Endothelial cell of umbilical vein (primary cell): Measurements from ENCODE around the gene CCNJ. TPM values are rescaled to one million over a fixed set of nuclear protein-coding genes. Genes with fewer than 3 reads are reported as not detected.

ENCODE experiments used
- BruUV-seq: library from RNA; stranded (reverse); fragments of 400-500 nt; replicated peaks from 2 replicates; lab custom pipeline; 2021; lab: Mats Ljungman, UMichigan
- CTCF ChIA-PET: fragments of 300-600, 350-600 bp; sonication (Branson Sonifier 250); formaldehyde crosslinking; loops from one replicate; lab custom pipeline; 2021; ENCODE audit warnings: antibody characterized with exemption, inconsistent platforms; lab: Charles Lee
- POLR2A ChIA-PET: fragments of 300-600, 350-600 bp; sonication (Branson Sonifier 250); formaldehyde crosslinking; loops from one replicate; lab custom pipeline; 2021; ENCODE audit warnings: antibody characterized with exemption, inconsistent platforms; lab: Charles Lee
- DNase-seq: peaks from one replicate; pipeline ENCODE4 v3.0.0-alpha.2; 2011; ENCODE audit warnings: low read depth, low spot score
- FAIRE-seq: peaks from 2 replicates; lab custom pipeline; 2011; peaks lifted over from hg19 to GRCh38; lab: Jason Lieb, UNC
- H2AFZ ChIP-seq: 2 replicates; pipeline ENCODE4 v1.6.0; 2012; ENCODE audit warnings: low read depth, low read length, control low read depth, inconsistent platforms
- H3K27ac ChIP-seq: 2 replicates; pipeline ENCODE4 v1.5.1; 2011; ENCODE audit warnings: low read depth, mild to moderate bottlenecking, control low read depth, low read length, moderate library complexity; ENCODE audit not compliant: insufficient read depth
- H3K27me3 ChIP-seq, 2 experiments: 2 replicates each; pipeline versions ENCODE4 v1.6.0 to v1.6.1; 2011; ENCODE audit warnings: low read length in 2 of 2, mixed read lengths in 1 of 2; ENCODE audit not compliant: control insufficient read depth in 2 of 2, insufficient read depth in 2 of 2
- H3K36me3 ChIP-seq, 2 experiments: 2 replicates in 1 of 2; 3 replicates in 1 of 2; pipeline ENCODE4 v1.5.1; 2011; ENCODE audit warnings: low read length in 2 of 2, mild to moderate bottlenecking in 1 of 2, moderate library complexity in 1 of 2; ENCODE audit not compliant: control insufficient read depth in 2 of 2, insufficient read depth in 2 of 2; ENCODE audit errors: extremely low read depth in 1 of 2
- H3K4me1 ChIP-seq: 3 replicates; pipeline ENCODE4 v1.5.1; 2011; ENCODE audit warnings: mild to moderate bottlenecking, low read length; ENCODE audit not compliant: control insufficient read depth, insufficient read depth; ENCODE audit errors: extremely low read depth
- H3K4me2 ChIP-seq: 2 replicates; pipeline ENCODE4 v1.6.1; 2011; ENCODE audit warnings: low read length, control low read depth, mixed read lengths; ENCODE audit not compliant: insufficient read depth
- H3K4me3 ChIP-seq, 3 experiments: fragments of 200-600 bp in 1 of 3; sonication (generic), shearing (Covaris generic) in 1 of 3; replicated peaks in 1 of 3; 2 replicates each; pipeline ENCODE4 v1.5.1; 2011 to 2016; ENCODE audit warnings: control low read depth in 3 of 3, low read length in 3 of 3, mild to moderate bottlenecking in 2 of 3, inconsistent platforms in 1 of 3, low read depth in 1 of 3, moderate library complexity in 1 of 3; ENCODE audit not compliant: insufficient read depth in 1 of 3
- H3K79me2 ChIP-seq: 2 replicates; pipeline ENCODE4 v1.6.0; 2012; ENCODE audit warnings: low read length, inconsistent platforms; ENCODE audit not compliant: control insufficient read depth, insufficient read depth
- H3K9ac ChIP-seq: replicated peaks from 2 replicates; pipeline ENCODE3; 2011; ENCODE audit warnings: low read length, control low read depth; ENCODE audit not compliant: insufficient read depth; ENCODE audit errors: extremely low read depth
- H3K9me1 ChIP-seq: replicated peaks from 3 replicates; pipeline ENCODE4 v1.6.0; 2011; ENCODE audit warnings: mild to moderate bottlenecking, low read length; ENCODE audit not compliant: control insufficient read depth, insufficient read depth; ENCODE audit errors: extremely low read depth
- H3K9me3 ChIP-seq: replicated peaks from 2 replicates; pipeline ENCODE4 v1.5.1; 2012; ENCODE audit warnings: low read length, inconsistent platforms; ENCODE audit not compliant: control insufficient read depth, insufficient read depth
- H4K20me1 ChIP-seq: replicated peaks from 2 replicates; pipeline ENCODE3; 2011; ENCODE audit warnings: mild to moderate bottlenecking, low read length; ENCODE audit not compliant: control insufficient read depth, insufficient read depth; ENCODE audit errors: extremely low read depth
- EZH2 ChIP-seq: IDR thresholded peaks from 2 replicates; pipeline ENCODE4 v1.6.1; 2012; ENCODE audit warnings: borderline replicate concordance, low read depth, mild to moderate bottlenecking, moderate library complexity, low read length, inconsistent platforms; ENCODE audit not compliant: severe bottlenecking
- GATA2 ChIP-seq: IDR thresholded peaks from 2 replicates; pipeline ENCODE4 v1.7.0; 2011; ENCODE audit warnings: low read depth, mild to moderate bottlenecking, moderate library complexity, mixed read lengths, low read length; ENCODE audit not compliant: insufficient read length, insufficient read depth
- JUN ChIP-seq: IDR thresholded peaks from 2 replicates; pipeline ENCODE4 v1.6.1; 2011; ENCODE audit warnings: borderline replicate concordance, low read depth; ENCODE audit not compliant: insufficient read length, insufficient read depth
- MYC ChIP-seq: IDR thresholded peaks from one replicate; pipeline ENCODE4 v1.6.1; 2011; ENCODE audit warnings: mild to moderate bottlenecking, low read depth, low read length
- POLR2AphosphoS5 ChIP-seq: IDR thresholded peaks from 2 replicates; pipeline ENCODE4 v1.6.1; 2012; ENCODE audit warnings: low read depth, mild to moderate bottlenecking, control low read depth, low read length, moderate library complexity; ENCODE audit not compliant: insufficient read depth
- dilution Hi-C: fragments of 300-500 bp; cut with MboI; formaldehyde crosslinking; loops from one replicate; pipeline ENCODE4 v1.15.0; 2019; ENCODE audit warnings: low sequenced_read_pairs; ENCODE audit not compliant: extremely low pct_ligation_motif_present
- intact Hi-C: fragments of 100-400 bp; cut with micrococcal nuclease; formaldehyde crosslinking; loops from one replicate; pipeline ENCODE4 v1.10.0; 2022
- polyA plus RNA-seq, 4 experiments: library from polyadenylated mRNA; depleted of rRNA in 3 of 4; stranded (reverse) in 3 of 4; unstranded in 1 of 4; fragments of >200 nt; gene quantifications; 2 replicates each; pipeline versions ENCODE4 v1.2.1 to v1.2.3, GENCODE V29; 2011 to 2012; ENCODE audit warnings: missing spikeins in 1 of 4
- total RNA-seq: library from RNA; stranded (reverse); gene quantifications from 2 replicates; pipeline ENCODE4 v1.2.3, GENCODE V29; 2021
- TF ChIP-seq, protein P1 (sequence below), 2 donors: IDR thresholded peaks; 1 replicate in 1 of 2; 2 replicates in 1 of 2; pipeline ENCODE4 v1.5.1; 2011; ENCODE audit warnings: low read length in 2 of 2, mild to moderate bottlenecking in 2 of 2, moderate library complexity in 2 of 2, control low read depth in 1 of 2, inconsistent platforms in 1 of 2, low read depth in 1 of 2; ENCODE audit not compliant: insufficient read depth in 1 of 2; ENCODE audit errors: extremely low read depth in 1 of 2

CCNJ gene
- total and polyA plus RNA-seq, 2 donors (not counting 3 experiments of a cell fraction or from before 2014, with no cell fraction given) = 25.5 to 27.6 TPM

DNA sequence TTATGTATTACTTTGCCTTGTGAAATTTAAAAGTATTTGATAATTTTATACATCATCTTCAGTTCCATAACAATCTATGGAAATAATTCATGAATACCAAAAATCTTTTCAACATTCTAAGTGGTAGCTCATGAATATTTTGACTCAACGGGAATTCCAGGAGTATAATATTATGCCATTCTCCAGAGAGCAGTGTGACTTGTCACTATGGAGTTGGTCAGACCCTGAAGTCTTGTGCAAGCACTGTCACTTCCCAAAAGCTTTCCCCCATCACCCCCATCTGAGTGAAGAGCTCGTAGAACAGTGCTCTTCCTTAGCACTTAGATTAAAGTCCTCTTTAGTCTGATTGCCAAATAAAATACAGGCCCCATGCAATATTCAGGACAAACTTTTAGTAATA, 29.4 kb upstream of the CCNJ start:
- intact Hi-C loops = no loop called here

More for the DNA sequence above, 29.4 kb upstream of the CCNJ start:
- no peak overlapping the region for H3K4me3 ChIP-seq
- H3K9me3 ChIP-seq = no peaks in the 10 kb centered on the region
- TF ChIP-seq GATA2 = no peak
- no peak for TF ChIP-seq POLR2AphosphoS5
- no peak for TF ChIP-seq EZH2
- TF ChIP-seq, protein P1, sequence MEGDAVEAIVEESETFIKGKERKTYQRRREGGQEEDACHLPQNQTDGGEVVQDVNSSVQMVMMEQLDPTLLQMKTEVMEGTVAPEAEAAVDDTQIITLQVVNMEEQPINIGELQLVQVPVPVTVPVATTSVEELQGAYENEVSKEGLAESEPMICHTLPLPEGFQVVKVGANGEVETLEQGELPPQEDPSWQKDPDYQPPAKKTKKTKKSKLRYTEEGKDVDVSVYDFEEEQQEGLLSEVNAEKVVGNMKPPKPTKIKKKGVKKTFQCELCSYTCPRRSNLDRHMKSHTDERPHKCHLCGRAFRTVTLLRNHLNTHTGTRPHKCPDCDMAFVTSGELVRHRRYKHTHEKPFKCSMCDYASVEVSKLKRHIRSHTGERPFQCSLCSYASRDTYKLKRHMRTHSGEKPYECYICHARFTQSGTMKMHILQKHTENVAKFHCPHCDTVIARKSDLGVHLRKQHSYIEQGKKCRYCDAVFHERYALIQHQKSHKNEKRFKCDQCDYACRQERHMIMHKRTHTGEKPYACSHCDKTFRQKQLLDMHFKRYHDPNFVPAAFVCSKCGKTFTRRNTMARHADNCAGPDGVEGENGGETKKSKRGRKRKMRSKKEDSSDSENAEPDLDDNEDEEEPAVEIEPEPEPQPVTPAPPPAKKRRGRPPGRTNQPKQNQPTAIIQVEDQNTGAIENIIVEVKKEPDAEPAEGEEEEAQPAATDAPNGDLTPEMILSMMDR (IDR thresholded peaks at IDR 0.05; ENCODE audit: extremely low read depth in 1 of 2, insufficient read depth in 1 of 2, low read depth in 1 of 2, low read length in 2 of 2) = no peak
- no peak for TF ChIP-seq MYC
- no peak for TF ChIP-seq JUN
- H4K20me1 ChIP-seq = no peaks in the 10 kb centered on the region
- H3K27me3 ChIP-seq = peaks cover 0 to 3% of the 10 kb centered on the region in 2 experiments
- no peak overlapping the region for H2AFZ ChIP-seq
- FAIRE-seq = no peak
- no peaks in the 10 kb centered on the region for H3K79me2 ChIP-seq
- ChIA-PET POLR2A (no interaction called here), CTCF (interaction anchor here (1.2 to 8.6 kb wide), 4 partner anchors 9 to 323 kb away, joined by 3 to 154 read pairs (median 4); no protein-coding TSS in a partner anchor)
- dilution Hi-C loops = no loop called here
- H3K9ac ChIP-seq = no peak overlapping the region
- H3K9me1 ChIP-seq = no peaks in the 10 kb centered on the region
- H3K4me2 ChIP-seq = no peak overlapping the region
- BruUV-seq = no TSS peak
- H3K4me1 ChIP-seq = no peaks in the 10 kb centered on the region
- H3K27ac ChIP-seq = no peak overlapping the region
- DNase-seq = no peak
- no peaks in the 10 kb centered on the region for H3K36me3 ChIP-seq
